Measurements from ENCODE around the gene CDH26.

GRCh38 chr20:59945731-59946130, 12.5 kb upstream of the CDH26 start:
- no peak for TF ChIP-seq EZH2 (IDR thresholded peaks at IDR 0.05)
- no peak for TF ChIP-seq POLR2AphosphoS5 (IDR thresholded peaks at IDR 0.05; ENCODE audit: borderline replicate concordance, low read depth, low read length)
- no peak for TF ChIP-seq FOXP2 (optimal IDR thresholded peaks at IDR 0.05; ENCODE audit: control extremely low read depth, extremely low read length, insufficient read depth)
